HG02973 (cell line): ENCODE measurements around the gene TSPAN2.
"Not testable (repeated sequence)": the region's sequence is repeated elsewhere in the genome, so short reads cannot be mapped to it uniquely, and the experiment has no call there.

Experiments used
- ATAC-seq: cut with Tn5 transposase; IDR thresholded peaks from one replicate; pipeline ENCODE4 v1.9.1; 2021; ENCODE audit warnings: moderate library complexity; ENCODE audit not compliant: unreplicated experiment

Gene TSPAN2

DNA sequence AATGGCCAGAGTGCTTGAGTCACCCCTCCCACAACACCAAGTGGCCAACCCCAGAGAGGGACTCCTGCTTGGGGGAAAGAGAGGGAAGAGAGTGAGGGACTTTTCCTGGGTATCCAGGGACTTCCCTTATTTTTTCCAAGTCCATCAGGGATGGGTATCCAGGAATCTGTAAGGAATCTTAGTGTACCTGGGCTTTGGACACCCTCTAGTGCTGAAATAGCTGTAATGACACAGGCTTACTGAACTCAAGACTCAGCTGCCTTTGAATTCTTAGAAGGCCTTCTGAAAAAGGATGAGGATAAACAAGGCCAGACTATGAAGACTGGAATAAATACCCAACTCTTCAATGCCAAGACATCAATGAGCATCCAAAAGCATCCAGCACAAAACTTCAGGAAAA is 47.6 kb downstream of the TSPAN2 start:
- no peak for ATAC-seq

DNA sequence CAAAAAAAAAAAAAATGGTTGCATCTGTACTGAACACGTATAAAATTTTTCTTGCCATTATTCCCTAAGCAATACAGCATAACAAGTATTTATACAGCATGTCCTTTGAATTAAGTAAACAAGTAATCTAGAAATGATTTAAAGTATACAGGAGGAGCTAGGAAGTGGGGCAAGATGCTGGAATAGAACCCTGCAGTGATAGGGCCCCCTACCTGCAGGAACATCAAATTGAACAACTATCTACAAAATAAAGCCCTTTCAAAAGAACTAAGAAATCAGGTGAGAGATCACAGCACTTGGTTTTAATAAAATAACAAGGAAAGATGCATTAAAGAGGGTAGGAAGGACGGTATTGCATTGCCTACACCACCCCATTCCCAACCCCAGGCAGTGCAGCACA is 48.8 kb downstream of the TSPAN2 start:
- ATAC-seq, result no peak

DNA sequence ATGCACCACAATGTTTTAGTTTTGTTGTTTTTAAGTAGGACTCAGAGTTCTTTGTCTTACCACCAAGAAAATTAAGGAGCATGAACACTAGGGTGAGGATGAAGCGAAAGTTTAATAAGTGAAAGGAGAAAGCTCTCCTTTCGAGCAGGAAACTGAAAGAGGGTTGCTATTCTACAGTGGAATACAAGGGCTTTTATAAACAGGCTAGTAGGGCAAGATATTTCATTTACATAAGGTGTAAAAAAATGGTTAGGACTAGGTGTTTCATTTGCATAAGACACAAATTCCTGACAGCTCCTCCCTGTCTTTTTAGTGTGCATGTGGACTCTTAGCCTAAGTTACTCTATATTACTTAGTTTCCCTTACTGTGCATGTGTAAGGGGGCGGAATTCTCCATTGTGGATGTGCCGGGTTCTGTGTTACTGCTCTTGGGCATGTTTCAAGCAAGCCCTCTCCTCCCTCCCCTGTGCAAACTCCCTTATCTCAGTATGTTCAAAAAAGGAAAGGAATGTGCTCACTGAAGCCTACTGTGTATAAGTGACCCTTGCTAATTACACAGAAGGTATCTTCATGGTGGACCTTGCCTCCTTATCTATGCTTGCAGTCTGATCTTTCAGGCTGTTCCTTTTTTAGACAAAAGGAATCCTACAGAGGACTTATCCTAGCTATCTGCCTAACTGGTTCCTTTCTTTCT is 52.3 kb downstream of the TSPAN2 start:
- ATAC-seq, result no peak

DNA sequence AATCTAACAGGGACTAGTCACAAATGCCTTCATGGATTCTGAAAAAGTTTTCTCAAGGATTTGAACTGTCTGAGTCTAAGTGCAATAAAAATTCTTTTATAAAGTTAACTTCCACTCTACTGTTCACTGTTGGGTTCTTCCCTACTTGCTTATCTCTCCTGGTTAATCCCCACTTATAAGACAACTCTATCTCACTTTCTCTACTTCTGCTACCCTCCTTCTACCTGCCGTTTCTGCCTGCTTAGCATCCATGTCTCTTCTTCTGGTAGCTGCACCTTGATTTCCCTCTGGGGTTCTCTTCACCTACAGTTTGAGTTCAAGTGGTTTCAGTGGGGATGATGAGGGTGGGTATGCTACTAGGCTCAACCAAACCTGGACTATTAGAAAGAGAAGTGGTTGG is 53.7 kb downstream of the TSPAN2 start:
- no peak for ATAC-seq

DNA sequence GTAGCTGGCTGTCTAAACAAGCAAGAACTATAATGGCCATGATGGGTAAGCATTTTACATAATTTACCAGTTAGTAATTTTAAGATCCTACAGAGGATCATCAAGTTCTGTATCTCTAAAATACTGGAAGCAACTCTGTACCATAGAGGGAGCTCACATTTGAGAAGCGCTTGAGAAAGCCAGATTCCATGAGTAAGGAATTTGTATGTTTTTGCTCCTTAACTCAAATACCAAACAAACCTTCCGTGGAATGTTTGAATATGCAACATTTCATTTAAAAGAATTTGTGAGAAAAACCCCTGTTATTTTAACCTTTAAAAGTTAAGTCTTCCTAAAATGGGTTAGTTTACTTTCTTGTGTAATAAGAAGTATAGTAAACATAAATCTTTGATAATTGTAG is 57.7 kb downstream of the TSPAN2 start:
- ATAC-seq, result no peak

DNA sequence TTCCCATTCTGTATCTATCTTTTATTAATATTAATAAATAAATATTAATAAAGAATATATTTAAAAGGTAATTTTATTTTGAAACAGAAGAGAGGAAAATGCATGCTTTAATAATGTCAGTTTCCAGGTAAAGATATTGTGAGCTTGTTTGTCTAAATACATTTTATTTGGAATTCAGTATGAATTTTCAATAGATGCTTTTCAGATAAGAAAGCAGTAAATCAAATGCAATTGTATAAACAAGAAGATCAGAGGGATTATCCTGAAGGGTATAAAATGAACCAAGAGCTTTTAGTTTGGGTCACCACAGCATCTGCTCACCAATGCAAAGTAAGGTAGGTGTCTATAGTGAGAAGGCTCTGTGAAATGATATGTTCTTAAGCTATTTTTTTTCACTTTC is 59.8 kb downstream of the TSPAN2 start, which contains the start of gene TSHB:
Gene TSHB (plus strand): TSS at position 301 of the 400 bp plus-strand sequence. CDS start 3,537 bp downstream, outside the sequence.
- no peak for ATAC-seq

DNA sequence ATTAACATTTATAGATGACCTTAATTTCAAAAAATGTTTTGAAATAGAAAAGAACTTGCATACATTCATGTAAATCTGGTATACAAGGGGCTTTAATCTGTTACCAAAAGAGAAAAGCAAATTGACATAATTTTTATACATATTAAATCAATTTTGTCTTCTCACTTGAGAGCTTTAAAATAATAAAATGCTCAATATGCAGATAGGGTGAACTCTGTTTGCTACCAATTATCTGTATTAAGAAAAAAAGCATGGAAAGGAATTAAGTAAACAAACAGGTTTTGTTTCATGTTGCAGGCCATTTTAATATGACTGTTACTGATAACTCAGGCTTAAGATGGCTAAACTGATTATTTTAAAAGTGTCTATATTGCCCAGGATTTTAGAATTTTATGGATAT is 65.7 kb downstream of the TSPAN2 start:
- no peak for ATAC-seq

DNA sequence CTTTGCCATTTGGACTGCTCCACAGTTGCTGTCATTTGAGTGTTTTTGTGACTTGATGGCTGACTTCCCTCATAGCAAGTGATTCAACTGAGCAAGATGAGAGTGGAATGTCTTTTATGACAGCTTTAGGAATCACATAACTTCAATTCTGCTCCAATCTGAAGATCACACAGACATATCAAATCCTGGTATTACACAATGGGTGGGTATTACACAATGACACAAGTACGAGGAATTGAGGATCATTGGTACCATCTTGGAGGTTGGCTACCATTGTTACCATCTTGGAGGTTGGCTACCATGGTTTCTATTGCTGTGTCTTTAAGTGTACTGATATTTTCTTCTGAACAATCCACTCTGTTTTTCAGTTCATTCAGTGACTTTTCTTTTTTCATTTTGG is 68.2 kb downstream of the TSPAN2 start:
- ATAC-seq, result no peak

DNA sequence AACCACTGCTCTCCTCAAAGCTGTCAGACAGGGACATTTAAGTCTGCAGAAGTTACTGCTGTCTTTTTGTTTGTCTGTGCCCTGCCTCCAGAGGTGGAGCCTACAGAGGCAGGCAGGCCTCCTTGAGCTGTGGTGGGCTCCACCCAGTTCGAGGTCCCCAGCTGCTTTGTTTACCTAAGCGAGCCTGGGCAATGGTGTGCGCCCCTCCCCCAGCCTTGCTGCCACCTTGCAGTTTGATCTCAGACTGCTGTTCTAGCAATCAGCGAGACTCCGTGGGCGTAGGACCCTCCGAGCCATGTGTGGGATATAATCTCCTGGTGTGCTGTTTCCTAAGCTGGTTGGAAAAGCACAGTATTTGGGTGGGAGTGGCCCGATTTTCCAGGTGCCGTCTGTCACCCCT is 69.8 kb downstream of the TSPAN2 start:
- not testable (repeated sequence) for ATAC-seq

DNA sequence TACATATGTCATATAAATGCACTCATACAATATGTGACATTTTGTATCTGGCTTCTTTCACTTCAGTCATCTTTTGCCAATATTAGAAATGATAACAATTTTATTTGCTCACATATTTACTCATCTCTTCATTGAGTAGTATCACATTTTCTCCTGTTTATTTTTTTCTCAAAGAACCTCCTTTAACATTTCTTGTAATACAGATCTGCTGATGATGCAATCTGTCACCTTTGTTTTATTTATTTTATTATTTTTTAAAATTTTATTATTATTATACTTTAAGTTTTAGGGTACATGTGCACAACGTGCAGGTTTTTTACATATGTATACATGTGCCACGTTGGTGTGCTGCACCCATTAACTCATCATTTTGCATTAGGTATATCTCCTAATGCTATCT is 75.5 kb downstream of the TSPAN2 start:
- no peak for ATAC-seq

DNA sequence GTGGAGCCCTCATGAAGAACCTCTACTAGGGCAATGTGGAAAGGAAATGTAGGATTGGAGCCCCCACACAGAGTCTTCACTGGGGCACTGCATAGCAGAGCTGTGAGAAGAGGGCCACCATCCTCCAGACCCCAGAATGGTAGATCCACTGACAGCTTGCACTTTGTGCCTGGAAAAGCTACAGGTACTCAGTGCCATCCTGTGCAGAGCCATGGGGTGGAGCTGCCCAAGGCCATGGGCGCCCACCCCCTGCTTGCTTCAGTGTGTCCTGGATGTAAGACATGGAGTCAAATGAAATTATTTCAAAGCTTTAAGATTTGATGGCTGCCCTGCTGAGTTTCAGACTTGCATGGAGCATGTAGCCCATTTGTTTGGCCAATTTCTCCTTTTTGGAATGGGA is 76.9 kb downstream of the TSPAN2 start:
- ATAC-seq, result no peak

DNA sequence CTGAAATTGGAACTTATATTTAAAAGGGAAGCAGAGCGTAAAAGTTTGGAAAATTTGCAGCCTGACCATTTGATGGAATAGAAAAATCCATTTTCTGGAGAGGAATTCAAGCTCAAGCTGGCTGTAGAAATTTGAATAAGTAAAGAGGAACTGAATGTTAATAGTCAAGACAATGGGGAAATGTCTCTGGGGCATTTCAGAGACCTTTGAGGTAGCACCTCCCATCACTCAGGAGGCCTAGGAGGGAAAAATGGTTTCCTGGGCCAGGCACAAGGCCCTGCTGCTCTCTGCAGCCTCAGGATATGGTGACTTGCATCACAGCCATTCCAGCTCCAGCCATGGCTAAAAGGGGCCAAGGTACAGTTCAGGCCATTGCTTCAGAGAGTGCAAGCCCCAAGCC is 77.3 kb downstream of the TSPAN2 start:
- ATAC-seq, result no peak

DNA sequence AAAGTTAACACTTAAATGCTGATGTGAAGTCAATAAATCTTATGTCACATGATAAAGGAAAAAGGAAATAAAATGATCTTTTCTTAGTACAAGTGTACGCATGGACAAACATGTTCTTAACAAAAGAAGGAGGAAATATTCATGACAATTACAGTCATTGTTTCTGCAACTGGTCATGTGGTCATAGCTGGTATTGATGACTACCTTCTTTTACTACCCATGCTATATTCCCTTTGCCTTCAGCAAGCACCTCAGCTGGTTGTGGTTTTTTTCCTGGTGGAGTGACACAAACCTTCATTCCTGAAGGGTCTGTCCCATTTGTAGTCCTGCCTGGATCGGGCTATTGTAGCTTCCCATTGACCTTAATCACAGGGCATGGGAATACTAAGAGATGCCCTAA is 83.1 kb downstream of the TSPAN2 start:
- ATAC-seq, result no peak
